Loucy (cell line): ENCODE data around the gene SLX4.

Source experiments
- CTCF ChIP-seq: fragments of 200-600 bp; sonication (generic); conservative IDR thresholded peaks from 2 replicates; pipeline ENCODE4 v1.5.1; 2014; ENCODE audit warnings: mild to moderate bottlenecking, antibody characterized with exemption, low read length
- EZH2phosphoT487 ChIP-seq: fragments of 200-600 bp; IDR thresholded peaks from 2 replicates; pipeline ENCODE4 v1.6.1; 2018; ENCODE audit warnings: antibody characterized with exemption, mild to moderate bottlenecking, moderate library complexity, borderline replicate concordance

GRCh38 chr16:3549906-3550305 is 61.5 kb downstream of the SLX4 start:
- no peak for TF ChIP-seq CTCF
- TF ChIP-seq EZH2phosphoT487: no peak
